Measurements from ENCODE around the gene SLC44A2.
"Not testable (repeated sequence)": the region's sequence is repeated elsewhere in the genome, so short reads cannot be mapped to it uniquely, and the experiment has no call there.

The SLC44A2 gene

DNA sequence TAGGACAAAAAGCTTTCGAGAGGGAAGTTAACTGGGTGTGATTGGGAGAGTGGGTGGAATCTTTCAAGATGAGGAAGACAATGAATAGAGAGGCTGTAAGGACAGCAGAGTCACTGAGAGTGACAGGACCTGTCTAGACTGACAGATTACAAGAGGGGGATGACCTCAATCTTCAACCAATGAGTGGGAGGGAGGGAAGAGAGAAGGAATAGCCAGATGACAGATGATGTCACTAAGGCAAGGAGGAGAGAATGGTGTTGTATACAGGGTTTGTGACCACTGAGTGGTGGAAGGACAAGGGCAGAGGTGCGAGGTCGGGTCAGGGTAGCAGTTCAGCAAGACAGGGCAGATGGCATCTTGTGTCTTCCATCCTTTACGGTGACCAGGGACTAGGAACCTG is 23.0 kb downstream of the SLC44A2 start:
- no peak for DNase-seq

DNA sequence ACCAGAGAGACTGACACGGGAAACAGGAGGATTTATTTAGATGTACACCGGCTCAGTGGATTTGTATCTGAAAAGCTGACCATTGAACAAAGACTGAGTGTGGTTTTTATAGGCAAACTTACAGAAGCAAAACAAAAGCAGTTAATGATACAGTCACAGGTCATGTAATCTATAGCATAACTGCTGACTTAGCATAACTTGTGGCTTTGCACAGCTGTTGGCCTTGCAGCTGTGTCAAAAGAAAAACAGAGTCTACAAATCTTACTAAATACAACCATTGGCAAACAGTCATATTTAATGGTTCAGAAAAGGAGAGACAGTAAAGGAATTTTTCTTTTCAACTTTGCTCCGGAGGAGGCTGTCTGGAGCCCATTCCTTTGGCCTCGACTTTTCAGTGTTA is 26.5 kb downstream of the SLC44A2 start:
- no peak for DNase-seq

DNA sequence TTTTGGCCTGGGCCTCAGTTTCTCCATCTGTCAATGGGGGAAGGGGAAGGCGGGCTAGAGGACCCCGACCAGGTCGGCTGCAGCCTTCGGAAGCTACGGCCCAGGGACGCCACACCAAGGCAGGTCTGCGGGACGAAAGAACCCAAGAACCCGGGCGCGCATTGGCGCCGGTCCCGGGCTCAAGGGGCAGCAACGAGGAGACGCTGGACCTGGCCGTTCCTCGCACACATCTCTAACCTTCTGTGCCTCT is 28.1 kb downstream of the SLC44A2 start:
- DNase-seq: no peak

DNA sequence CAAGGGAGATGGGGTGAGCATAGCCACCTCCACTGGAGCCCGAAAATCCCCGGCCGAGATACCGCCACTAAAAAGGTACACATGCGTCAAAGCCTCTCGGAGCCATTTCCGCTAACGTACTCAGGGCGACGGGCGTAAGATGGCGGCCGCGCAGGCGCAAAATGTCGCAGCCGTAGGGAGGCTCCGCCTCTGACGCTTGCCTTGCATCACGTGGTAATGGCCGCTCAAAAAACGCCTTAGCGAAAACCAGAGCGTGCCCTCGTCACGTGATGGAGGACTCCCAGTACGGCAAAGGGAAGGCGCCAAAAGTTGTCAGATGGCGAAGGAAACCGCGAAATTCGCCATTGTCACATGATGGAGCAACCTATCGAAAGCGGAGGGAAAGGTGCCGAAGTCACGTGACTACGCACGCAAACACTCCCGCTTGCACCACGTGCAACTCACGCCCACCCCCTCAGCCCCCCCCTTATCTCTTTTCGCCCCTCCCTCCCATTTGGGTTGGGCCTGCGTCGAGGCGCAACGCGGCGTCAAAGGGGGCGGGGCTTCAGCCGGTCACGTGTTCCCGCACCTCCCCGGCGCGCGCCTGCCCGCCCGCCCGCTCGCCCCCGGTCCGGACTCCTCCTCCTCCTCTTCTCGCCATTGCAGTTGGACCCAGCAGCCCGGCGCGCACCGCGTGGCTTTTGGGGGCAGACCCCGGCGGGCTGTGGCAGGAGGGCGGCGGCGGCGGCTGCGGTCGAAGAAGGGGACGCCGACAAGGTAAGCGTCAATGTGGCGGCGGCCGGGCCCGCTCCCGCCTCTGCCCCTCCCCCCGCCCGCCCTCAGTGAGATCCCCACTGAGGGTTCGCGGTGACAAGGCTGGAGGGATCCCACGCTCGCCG is 28.6 kb downstream of the SLC44A2 start, which contains the start of gene ILF3:
Gene ILF3, plus strand, starts transcription at position 615 of the 878 bp plus-strand sequence. CDS start 16,260 bp downstream, outside the sequence.
- DNase-seq: peak; percentile 92 to 100 (median 99)

DNA sequence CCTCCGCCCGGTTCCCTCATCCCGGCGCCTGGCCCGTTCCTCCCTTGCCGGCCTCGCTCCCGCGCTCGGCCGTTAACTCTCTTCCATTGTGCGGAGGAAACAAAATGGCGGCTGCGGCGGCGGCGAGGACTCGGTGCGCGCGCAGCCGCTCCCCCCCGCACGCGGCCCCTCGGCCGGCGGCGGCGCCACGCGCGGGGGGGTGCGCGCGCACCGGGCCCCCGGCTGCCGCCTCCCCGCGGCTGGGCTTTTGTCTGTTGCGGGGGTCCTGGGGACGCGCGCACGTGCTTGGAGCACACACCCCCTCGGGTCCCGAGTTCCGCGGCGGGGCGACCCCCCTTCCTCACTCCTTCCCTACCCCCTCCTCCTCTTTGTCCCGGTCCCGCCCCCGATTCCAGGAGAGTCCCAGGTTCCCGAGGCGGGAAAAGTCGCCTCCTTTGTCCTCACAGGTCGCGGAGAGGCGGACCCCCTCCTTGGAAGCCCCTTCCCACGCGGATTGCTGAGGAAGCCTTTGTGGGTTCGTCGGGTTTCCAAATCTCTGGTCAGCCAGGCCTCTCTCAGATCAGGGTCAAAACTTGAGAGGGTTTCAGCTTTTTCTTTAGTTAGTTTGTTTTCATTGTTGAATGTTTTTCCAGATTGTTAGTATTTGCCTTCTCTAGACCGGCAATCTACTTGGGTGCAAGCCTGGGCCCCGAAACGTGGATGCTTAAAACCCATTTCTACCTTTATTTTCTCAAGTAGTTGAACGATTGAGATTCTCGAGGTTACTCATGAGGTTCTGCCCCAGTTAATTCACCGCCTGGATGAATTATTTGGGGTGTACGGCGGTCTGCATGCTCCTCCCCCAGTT is 29.5 kb downstream of the SLC44A2 start:
- peak in 26 of 51 donors; percentile 10 to 74 (median 44) for DNase-seq

DNA sequence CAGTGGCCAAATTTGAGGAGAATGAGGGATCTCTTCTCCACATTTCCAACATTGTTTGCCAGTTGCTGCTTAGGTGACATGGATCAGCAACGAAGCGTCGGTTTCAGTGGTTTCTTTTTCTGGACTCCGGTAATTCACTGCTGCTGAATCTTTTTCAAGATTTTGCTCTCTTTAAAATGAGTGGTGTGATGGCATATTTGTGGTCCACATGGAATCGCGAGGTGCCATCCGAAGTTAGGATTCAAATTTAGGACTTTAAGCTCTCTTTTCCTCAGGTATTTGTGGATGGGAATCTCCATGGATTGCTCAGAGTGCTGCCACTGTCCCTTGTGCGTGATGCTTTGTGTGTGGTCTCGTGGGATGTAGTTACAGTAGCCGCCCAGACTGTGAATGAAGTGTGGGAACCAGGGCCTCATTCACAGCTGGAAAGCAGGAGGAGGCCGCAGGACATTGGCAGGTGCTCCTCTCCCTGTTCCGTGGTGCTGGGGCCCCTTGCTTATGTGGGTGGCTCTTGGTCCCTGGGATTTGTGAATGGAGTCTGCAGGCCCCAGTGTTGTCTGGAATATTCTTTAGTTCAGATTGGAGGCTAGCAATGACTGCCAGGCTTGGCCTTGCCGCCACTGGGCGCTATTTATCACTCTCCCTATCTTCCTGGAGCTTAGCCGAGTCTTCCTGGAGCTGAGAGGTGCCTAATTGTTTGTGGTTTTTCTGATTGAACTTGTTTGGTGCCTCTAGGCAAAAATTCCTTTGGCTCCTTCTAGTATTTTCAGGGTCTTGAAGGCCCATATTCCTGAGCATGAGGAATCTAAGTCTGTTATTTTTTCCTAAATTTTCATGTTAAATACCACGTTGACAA is 30.3 kb downstream of the SLC44A2 start:
- DNase-seq: peak in 7 of 51 donors; percentile 1 to 48 (median 10)

DNA sequence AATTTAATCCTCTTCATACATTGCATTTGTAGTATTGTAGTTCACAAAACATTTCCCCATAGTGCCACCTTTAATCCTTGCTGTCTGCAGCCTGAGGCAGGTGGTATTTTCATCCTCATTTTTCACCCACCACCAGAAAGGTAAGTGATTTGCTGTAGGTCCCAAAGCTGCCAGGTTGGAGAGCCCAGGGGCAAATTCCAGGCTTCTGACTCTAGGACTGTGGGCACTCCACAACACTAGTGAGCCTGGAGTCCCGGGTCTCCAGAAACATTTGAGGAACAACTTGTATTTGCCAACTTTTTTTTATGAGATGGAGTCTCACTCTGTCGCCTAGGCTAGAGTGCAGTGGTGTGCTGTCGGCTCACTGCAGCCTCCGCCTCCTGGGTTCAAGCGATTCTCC is 35.0 kb downstream of the SLC44A2 start:
- DNase-seq: no peak

DNA sequence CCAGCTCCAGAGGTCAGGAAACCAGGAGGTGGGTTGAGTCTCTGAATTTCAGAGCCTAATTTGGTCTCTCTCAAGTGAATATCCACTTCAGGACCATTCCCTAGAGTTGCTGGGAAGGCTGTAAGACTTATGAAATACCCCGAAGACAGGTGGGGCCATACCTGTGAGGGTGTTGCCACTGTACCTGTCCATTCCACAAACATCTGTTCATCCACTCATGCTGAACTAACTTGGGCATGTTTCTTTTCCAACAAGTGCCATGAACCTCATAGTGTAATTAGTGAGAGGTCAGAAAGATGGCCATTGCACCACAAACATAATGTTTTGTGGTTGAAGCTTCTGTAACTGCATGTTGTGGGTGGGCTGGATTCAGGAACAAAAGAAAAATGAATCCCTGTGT is 36.6 kb downstream of the SLC44A2 start:
- DNase-seq: no peak

DNA sequence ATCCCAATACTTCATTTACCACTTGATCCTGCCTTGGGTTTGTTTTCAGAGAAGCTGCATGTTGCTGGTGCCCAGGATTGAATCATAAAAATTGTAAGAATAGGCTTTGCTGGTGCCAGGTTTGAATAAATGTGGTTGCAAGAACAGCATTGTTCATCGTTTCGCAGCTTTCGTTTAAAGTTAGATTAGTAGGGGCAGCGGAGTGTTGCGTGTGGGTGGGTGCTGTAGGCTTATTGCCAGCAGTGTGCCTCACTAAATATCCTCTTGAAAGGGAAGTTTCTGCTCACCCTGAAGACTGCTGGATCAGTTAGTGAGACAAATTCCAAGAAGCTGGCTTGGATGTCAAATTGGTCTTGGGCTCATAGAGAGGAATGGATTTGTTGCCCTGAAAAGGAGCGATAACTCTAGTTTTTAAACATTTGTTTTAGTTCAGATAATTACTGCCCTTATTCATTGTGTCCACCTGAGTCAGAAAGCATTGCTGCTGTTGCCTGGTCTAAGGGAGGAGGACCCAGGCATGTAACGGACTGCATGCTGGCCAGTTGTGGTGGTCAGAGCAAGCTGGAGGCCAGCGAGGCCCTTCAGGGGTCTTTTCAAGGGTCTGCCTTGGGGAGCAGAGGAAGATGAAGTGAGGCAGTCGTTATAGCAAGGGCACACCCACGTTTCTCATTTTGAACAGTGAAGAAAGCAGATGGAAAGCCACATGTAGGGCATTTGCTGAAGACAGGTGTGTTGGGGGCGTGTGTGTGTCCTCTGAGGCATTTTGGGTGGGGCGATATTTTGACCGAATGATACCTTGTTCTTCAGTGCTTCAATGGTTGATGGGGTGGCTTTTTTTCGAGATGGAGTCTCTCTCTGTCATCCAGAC is 37.3 kb downstream of the SLC44A2 start:
- DNase-seq: peak in 2 of 51 donors; percentile 8 to 44

DNA sequence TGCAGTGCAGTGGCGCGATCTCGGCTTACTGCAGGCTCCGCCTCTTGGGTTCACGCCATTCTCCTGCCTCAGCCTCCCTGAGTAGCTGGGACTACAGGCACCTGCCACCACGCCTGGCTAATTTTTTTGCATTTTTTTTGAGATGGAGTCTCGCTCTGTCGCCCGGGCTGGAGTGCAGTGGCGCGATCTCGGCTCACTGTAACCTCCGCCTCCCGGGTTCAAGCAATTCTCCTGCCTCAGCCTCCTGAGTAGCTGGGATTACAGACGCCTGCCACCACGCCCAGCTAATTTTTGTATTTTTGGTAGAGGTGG is 37.9 kb downstream of the SLC44A2 start:
- DNase-seq: not testable (repeated sequence)

DNA sequence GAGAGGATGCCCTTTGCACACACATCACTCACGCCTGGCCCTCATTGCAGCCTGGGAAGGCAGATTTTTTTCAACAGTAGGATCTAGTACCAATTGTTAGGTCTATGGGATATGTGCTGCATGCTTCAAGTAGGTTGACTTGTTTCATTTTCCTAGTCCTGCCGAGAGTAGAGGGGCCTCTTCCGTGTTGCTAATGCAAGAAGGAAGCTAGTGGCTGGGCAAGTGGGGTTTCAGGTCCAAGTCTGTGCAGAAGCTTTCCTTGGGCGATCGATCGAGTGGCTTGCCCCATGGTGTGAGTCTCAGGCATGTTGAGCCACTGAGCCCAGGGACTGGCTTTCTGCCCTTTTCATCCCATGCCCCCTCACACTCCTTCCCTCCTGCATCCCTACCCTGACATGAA is 42.5 kb downstream of the SLC44A2 start:
- DNase-seq: no peak

DNA sequence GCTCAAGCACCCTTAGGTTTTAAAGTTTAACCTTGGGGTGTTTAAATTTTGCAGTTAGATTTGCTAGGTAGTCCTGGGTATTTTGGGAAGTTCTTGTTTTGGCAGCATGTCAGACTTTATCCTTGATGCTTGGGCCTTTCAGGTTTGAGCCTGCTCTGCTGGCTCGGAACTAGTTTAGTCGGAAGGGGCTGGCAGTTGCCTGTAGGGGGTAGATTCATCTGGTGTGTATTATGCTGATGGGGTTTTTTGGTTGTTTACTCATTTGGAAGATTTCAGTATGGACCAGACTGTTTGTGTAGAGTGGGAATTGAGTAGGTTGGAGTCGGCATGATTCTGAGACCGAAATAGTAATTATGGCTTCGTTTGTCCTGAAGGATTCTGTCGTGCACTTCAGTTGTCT is 43.9 kb downstream of the SLC44A2 start:
- DNase-seq: peak in 1 of 51 donors; percentile 10

DNA sequence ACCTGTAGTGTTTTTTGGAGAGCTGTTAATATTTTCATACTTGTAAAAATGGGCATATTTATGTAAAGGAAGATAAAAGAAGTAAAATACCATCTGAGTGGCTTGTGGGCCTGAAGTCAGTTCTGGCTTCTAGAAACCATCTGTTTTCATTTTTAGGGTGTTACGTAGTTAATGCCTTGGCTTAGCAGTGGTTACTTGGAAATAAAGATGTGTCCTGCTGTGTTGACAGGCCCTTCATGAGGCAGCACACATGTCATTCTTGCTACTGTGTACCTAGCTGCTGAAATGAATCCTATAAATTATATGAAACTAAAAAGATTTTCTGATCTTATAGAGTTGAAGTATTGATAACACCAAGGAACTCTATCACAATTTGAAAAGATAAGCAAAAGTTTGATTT is 44.8 kb downstream of the SLC44A2 start:
- DNase-seq: no peak

DNA sequence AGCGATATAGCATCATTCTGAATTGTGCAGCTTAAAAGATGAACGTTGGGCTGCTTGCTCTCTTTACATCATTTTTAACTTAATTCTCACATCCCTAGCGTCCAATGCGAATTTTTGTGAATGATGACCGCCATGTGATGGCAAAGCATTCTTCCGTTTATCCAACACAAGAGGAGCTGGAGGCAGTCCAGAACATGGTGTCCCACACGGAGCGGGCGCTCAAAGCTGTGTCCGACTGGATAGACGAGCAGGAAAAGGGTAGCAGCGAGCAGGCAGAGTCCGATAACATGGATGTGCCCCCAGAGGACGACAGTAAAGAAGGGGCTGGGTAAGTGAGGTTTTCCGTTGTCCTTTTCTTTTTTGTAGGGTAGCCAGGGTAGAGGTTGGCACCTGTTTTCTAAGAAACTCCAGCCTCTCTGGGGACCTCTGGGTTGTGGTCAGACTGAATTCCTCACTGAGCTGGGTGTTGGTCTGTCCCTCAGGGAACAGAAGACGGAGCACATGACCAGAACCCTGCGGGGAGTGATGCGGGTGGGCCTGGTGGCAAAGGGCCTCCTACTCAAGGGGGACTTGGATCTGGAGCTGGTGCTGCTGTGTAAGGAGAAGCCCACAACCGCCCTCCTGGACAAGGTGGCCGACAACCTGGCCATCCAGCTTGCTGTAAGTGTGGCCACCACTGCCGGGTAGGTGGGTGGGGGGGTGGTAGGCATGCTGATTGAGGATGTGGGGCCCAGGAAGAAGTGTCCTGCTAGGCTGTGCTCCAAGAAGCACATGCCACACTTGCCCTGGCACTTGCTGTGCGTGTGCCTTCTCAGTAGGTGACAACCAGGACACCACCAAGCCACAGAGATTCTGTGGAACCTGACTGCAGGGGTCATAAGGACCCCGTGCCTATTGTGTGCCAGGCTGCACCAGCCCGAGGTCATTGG is 45.8 kb downstream of the SLC44A2 start:
- no peak for DNase-seq

DNA sequence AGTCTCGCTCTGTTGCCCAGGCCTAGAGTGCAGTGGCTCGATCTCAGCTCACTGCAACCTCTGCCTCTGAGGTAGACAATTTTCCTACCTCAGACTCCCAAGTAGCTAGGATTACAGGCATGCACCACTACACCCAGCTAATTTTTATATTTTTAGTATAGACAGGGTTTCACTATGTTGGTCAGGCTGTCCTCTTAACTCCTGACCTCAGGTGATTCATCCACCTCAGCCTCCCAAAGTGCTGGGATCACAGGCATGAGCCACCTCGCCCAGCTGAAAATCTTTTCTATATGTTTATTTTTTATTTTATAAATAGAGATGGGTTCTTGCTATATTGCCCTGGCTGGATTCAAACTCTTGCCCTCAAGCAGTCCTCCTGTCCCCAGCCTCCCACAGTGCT is 46.6 kb downstream of the SLC44A2 start:
- not testable (repeated sequence) for DNase-seq

DNA sequence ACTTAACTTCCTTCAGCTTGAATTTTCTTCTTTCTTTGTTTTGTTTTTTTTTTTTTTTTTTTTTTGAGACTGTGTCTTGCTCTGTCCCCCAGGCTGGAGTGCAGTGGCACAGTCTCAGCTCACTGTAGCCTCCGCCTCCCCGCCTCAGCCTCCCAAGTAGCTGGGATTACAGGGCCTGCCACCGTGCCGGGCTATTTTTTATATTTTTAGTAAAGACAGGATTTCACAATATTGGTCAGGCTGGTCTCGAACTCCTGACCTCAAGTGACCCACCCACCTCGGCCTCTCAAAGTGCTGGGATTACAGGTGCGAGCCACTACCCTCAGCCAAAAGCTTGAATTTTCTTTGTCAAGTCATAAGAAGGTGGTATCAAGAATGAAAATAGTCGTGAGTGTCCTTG is 49.9 kb downstream of the SLC44A2 start:
- not testable (repeated sequence) for DNase-seq

DNA sequence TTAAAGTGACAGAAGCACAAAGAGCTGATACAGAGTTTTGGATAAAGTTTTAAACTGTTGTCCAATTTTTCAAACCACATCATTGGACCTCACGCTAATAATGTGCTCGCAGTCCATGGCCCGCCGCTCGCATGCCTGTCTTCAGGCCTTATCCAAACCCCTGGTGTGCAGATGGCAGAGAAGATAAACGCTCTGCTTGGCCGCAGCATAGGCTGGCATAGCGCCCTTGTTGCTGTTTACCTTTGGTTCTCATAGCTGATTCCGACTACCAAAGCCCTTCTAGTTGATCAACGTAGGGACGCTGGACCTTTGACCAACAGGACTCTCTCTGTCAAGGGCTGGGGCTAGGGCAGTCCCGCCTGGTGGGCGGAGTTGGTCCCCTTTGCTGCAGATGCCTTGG is 52.4 kb downstream of the SLC44A2 start:
- DNase-seq: no peak

DNA sequence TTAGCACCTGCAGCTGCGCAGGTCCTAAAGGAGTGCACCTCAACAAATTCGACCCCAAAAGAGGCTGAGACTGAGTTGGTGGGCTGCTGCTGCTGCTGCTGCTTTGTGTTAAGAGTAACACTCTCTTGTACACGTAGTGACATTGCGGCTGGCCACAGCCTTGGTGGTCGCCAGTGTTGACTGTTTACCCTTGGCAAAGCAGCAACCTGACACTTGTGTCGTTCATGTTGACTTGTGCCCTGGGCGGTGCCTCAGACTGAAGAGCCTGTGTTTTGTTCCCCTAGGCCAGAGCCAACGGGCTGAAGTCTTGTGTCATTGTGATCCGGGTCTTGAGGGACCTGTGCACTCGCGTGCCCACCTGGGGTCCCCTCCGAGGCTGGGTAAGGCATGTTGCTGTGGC is 53.5 kb downstream of the SLC44A2 start:
- no peak for DNase-seq

DNA sequence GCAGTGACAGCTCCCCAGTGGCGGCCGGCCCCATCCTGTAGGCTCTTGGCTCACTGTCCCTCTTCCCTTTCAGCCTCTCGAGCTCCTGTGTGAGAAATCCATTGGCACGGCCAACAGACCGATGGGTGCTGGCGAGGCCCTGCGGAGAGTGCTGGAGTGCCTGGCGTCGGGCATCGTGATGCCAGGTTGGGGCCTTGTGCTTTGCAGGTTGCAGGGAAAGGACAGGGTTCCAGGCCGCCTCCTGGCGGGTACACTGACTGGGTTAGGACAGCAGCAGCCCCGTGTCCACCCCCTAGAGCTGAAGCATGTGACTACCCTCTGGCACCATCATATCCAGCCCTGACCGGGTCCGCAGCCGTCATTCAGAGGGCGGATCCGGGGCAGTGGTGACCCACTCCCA is 54.4 kb downstream of the SLC44A2 start:
- DNase-seq: no peak

Data from hypothalamus (tissue), 51 donors.